K562 (cell line): ENCODE measurements around the gene SOX4. TPM values are rescaled to one million over a fixed set of nuclear protein-coding genes. Genes with fewer than 3 reads are reported as not detected.

ENCODE experiments used
- ATAC-seq: fragments of 200-7000 bp; cut with Tn5 transposase; 3 replicates; pipeline ENCODE4 v1.9.1; 2020; ENCODE audit warnings: moderate library complexity
- BruUV-seq: library from RNA; stranded (reverse); fragments of 400-500 nt; replicated peaks from 2 replicates; lab custom pipeline; 2021; lab: Mats Ljungman, UMichigan
- CTCF ChIA-PET: fragments of 300-600 bp; formaldehyde crosslinking; extraction: SDS; loops from one replicate; lab custom pipeline; 2021; ENCODE audit warnings: low intra/inter-chr PET ratio; lab: Yijun Ruan, JAX
- POLR2A ChIA-PET: fragments of 300-600, 350-650 bp; sonication (Branson Sonifier 250); formaldehyde crosslinking; extraction: SDS; loops from one replicate; lab custom pipeline; 2021; ENCODE audit warnings: antibody characterized with exemption, inconsistent platforms; lab: Yijun Ruan, JAX
- DNase-seq, 4 experiments: peaks; one replicate each; pipeline versions ENCODE4 v3.0.0 to v3.0.0-alpha.2; 2011 to 2018; ENCODE audit warnings: low spot score in 3 of 4, mixed read lengths in 3 of 4; ENCODE audit errors: extremely low read depth in 1 of 4
- FAIRE-seq: peaks from 2 replicates; lab custom pipeline; 2011; peaks lifted over from hg19 to GRCh38; lab: Jason Lieb, UNC
- H2AFZ ChIP-seq: 2 replicates; pipeline ENCODE4 v1.6.0; 2011; ENCODE audit warnings: low read depth, low read length, control low read depth, inconsistent platforms
- H3K27ac ChIP-seq: fragments of 200-600 bp; 3 replicates; pipeline ENCODE4 v1.8.0; 2011; ENCODE audit warnings: low read depth, mild to moderate bottlenecking, control low read depth, inconsistent platforms, low read length, moderate library complexity, mixed read lengths; ENCODE audit errors: extremely low read depth
- H3K27me3 ChIP-seq, 2 experiments: fragments of 300-600 bp in 1 of 2; 2 replicates in 1 of 2; 3 replicates in 1 of 2; pipeline versions ENCODE4 v1.6.0 to v1.8.0; 2011; ENCODE audit warnings: inconsistent platforms in 2 of 2, low read length in 2 of 2, mild to moderate bottlenecking in 1 of 2, mixed read lengths in 1 of 2, moderate library complexity in 1 of 2; ENCODE audit not compliant: control insufficient read depth in 2 of 2, insufficient read depth in 2 of 2
- H3K36me3 ChIP-seq: fragments of 300-600 bp; 3 replicates; pipeline ENCODE4 v1.8.0; 2011; ENCODE audit warnings: mild to moderate bottlenecking, low read length, inconsistent platforms; ENCODE audit not compliant: control insufficient read depth, insufficient read depth
- H3K4me1 ChIP-seq, 2 experiments: fragments of 200-600 bp in 1 of 2; replicated peaks in 1 of 2; 2 replicates in 1 of 2; 3 replicates in 1 of 2; pipeline versions ENCODE4 v1.5.1 to v1.8.0; 2011; ENCODE audit warnings: inconsistent platforms in 2 of 2, low read length in 2 of 2, mild to moderate bottlenecking in 1 of 2, mixed read lengths in 1 of 2, moderate library complexity in 1 of 2; ENCODE audit not compliant: control insufficient read depth in 2 of 2, insufficient read depth in 2 of 2
- H3K4me2 ChIP-seq: 2 replicates; pipeline ENCODE4 v1.6.1; 2011; ENCODE audit warnings: low read length, control low read depth, inconsistent platforms, mixed read lengths; ENCODE audit not compliant: insufficient read depth
- H3K4me3 ChIP-seq: fragments of 200-600 bp; sonication (generic), shearing (Covaris generic); 2 replicates; pipeline ENCODE4 v1.5.1; 2016; ENCODE audit warnings: control low read depth, inconsistent platforms
- H3K79me2 ChIP-seq: fragments of 200-600 bp; 3 replicates; pipeline ENCODE4 v1.8.0; 2011; ENCODE audit warnings: low read length, inconsistent platforms; ENCODE audit not compliant: control insufficient read depth, insufficient read depth
- H3K9ac ChIP-seq, 2 experiments: 2 replicates each; pipeline versions ENCODE4 v1.6.0 to v1.6.1; 2011; ENCODE audit warnings: low read depth in 2 of 2, low read length in 2 of 2, control low read depth in 1 of 2, inconsistent platforms in 1 of 2, mild to moderate bottlenecking in 1 of 2, mixed read lengths in 1 of 2; ENCODE audit not compliant: insufficient read depth in 1 of 2
- H3K9me1 ChIP-seq: one replicate; pipeline ENCODE4 v1.6.0; 2011; ENCODE audit warnings: inconsistent platforms, mild to moderate bottlenecking, low read length, moderate library complexity; ENCODE audit not compliant: control insufficient read depth, insufficient read depth
- H3K9me3 ChIP-seq: replicated peaks from 2 replicates; pipeline ENCODE4 v1.5.1; 2011; ENCODE audit warnings: low read depth, low read length, inconsistent platforms; ENCODE audit not compliant: control insufficient read depth, insufficient read depth
- H4K20me1 ChIP-seq: replicated peaks from 2 replicates; pipeline ENCODE4 v1.6.1; 2011; ENCODE audit warnings: low read length, inconsistent platforms, mixed read lengths; ENCODE audit not compliant: control insufficient read depth, insufficient read depth
- HNRNPUL1 ChIP-seq: fragments of 200-400 bp; formaldehyde crosslinking; IDR thresholded peaks from 2 replicates; pipeline ENCODE4 v1.6.1; 2017; ENCODE audit warnings: low read length
- PTRF ChIP-seq: fragments of 450-650 bp; IDR thresholded peaks from 2 replicates; pipeline ENCODE4 v1.6.1; 2016; ENCODE audit warnings: mild to moderate bottlenecking, missing genetic modification characterization, missing compliant biosample characterization
- PTTG1 ChIP-seq: fragments of 450-650 bp; IDR thresholded peaks from 2 replicates; pipeline ENCODE4 v1.6.1; 2016; ENCODE audit warnings: low read depth, mild to moderate bottlenecking, missing genetic modification characterization, missing compliant biosample characterization
- TCF7 ChIP-seq: sonication (generic); IDR thresholded peaks from 2 replicates; pipeline ENCODE4 v1.6.1; 2016; ENCODE audit warnings: antibody characterized with exemption, borderline replicate concordance
- ZNF436 ChIP-seq: fragments of 250-450, 450-650 bp; sonication (Bioruptor Pico); formaldehyde crosslinking; IDR thresholded peaks from 2 replicates; pipeline ENCODE4 v1.7.0; 2020; ENCODE audit warnings: mild to moderate bottlenecking
- WGBS: fragments of 100-300 bp; shearing (Covaris generic); methylation state at CpG from one replicate; pipeline ENCODE4 v1.1.6; 2016; ENCODE audit warnings: low coverage, mixed read lengths; ENCODE audit not compliant: insufficient coverage; ENCODE audit errors: missing lambda C conversion rate; 5-methylcytosine and 5-hydroxymethylcytosine counted together
- in situ Hi-C: fragments of 300-500 bp; cut with MboI; formaldehyde crosslinking; loops from 4 replicates; pipeline ENCODE4 v1.15.0; 2018; ENCODE audit warnings: inconsistent platforms, mixed read lengths
- intact Hi-C: fragments of 100-400 bp; cut with micrococcal nuclease; formaldehyde crosslinking; loops from 2 replicates; pipeline ENCODE4 v1.14.2; 2022
- polyA plus RNA-seq, 8 experiments: library from polyadenylated mRNA; depleted of rRNA in 4 of 8; stranded (reverse) in 5 of 8; unstranded in 3 of 8; fragments of >200 nt; fragmentation: Nextera tagmentation in 2 of 8; fragmentation: Illumina TruSeq in 1 of 8; extraction: Ambion mirVana in 2 of 8; extraction: Trizol in 1 of 8; gene quantifications; 2 replicates each; pipeline versions ENCODE4 v1.2.1 to v1.2.3, GENCODE V29; 2011 to 2014; ENCODE audit warnings: inconsistent platforms in 1 of 8, missing spikeins in 1 of 8
- total RNA-seq, 7 experiments: library from RNA; depleted of rRNA in 6 of 7; stranded (reverse); fragments of >200 nt in 6 of 7; fragmentation: Illumina TruSeq in 2 of 7; extraction: Trizol in 2 of 7; gene quantifications; 2 replicates each; pipeline versions ENCODE4 v1.2.1 to v1.2.3, GENCODE V29; 2011 to 2021; ENCODE audit warnings: low replicate concordance in 1 of 7
- TF ChIP-seq, protein P1 (sequence below), 3 experiments: fragments of 200-800 bp in 1 of 3; sonication (Bioruptor generic) in 1 of 3; sonication (generic) in 1 of 3; formaldehyde crosslinking in 1 of 3; IDR thresholded peaks; 2 replicates each; pipeline versions ENCODE4 v1.6.1 to v1.8.0; 2016 to 2022; ENCODE audit warnings: mild to moderate bottlenecking in 2 of 3, missing compliant biosample characterization in 2 of 3, missing genetic modification characterization in 2 of 3, missing genetic modification reagents in 1 of 3
- TF ChIP-seq, protein P2 (sequence below): sonication (generic); formaldehyde crosslinking; IDR thresholded peaks from 2 replicates; pipeline ENCODE4 v1.8.0; 2022; ENCODE audit warnings: mild to moderate bottlenecking, missing genetic modification reagents
- TF ChIP-seq, protein P3 (sequence below): fragments of 450-650 bp; IDR thresholded peaks from 2 replicates; pipeline ENCODE4 v1.6.1; 2016; ENCODE audit warnings: mild to moderate bottlenecking, moderate library complexity

The SOX4 gene
- total and polyA plus RNA-seq, 9 of the 15 experiments (the other 6 are each of a cell fraction or from before 2014, with no cell fraction given) = 0.03 to 0.29 (median 0.04) TPM

DNA sequence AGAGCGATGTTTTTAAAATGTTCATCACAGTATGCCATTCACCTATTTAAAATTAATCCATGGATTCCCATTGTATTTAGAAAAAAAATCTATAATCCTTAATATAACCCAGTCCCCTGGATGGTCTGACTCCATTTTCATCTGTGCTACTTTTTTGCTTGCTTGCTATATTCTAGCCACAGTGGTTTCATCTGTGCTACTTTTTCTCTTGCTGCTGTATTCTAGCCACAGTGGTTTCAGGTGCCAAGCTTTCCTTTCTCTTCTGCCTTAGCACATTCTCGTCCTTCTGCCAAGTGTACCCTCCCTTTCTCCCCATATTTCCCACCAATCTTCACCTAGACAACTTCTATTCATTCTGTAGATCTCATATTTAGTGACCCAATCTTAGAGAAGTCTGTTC, 33.3 kb upstream of the SOX4 start:
- Histone ChIP-seq H3K4me3 (no peak overlapping the region), H3K9me3 (no peaks in the 10 kb centered on the region), H3K9me1 (no peaks in the 10 kb centered on the region), H3K27ac (no peak overlapping the region), H3K79me2 (no peaks in the 10 kb centered on the region), H3K4me2 (no peak overlapping the region), H3K36me3 (no peaks in the 10 kb centered on the region), H4K20me1 (no peaks in the 10 kb centered on the region), H3K9ac (no peak overlapping the region), H3K4me1 (no peaks in the 10 kb centered on the region), H3K27me3 (no peaks in the 10 kb centered on the region), H2AFZ (no peak overlapping the region)
- intact Hi-C loops (no loop called here), in situ Hi-C loops (no loop called here)
- 0% methylated on average over 2 of the region's 2 CpGs for WGBS
- DNase-seq (no peak), FAIRE-seq (no peak), ATAC-seq (no peak)
- ChIA-PET CTCF (no interaction called here), POLR2A (no interaction called here)
- BruUV-seq = no TSS peak
- no peak for TF ChIP-seq PTTG1 (tag)
- TF ChIP-seq, protein P1, sequence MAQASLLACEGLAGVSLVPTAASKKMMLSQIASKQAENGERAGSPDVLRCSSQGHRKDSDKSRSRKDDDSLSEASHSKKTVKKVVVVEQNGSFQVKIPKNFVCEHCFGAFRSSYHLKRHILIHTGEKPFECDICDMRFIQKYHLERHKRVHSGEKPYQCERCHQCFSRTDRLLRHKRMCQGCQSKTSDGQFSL (CRISPR knock-in tag; IDR thresholded peaks at IDR 0.05) = no peak
- TF ChIP-seq, protein P1 (tag; IDR thresholded peaks at IDR 0.05) = no peak
- TF ChIP-seq HNRNPUL1 = no peak
- TF ChIP-seq, protein P2, sequence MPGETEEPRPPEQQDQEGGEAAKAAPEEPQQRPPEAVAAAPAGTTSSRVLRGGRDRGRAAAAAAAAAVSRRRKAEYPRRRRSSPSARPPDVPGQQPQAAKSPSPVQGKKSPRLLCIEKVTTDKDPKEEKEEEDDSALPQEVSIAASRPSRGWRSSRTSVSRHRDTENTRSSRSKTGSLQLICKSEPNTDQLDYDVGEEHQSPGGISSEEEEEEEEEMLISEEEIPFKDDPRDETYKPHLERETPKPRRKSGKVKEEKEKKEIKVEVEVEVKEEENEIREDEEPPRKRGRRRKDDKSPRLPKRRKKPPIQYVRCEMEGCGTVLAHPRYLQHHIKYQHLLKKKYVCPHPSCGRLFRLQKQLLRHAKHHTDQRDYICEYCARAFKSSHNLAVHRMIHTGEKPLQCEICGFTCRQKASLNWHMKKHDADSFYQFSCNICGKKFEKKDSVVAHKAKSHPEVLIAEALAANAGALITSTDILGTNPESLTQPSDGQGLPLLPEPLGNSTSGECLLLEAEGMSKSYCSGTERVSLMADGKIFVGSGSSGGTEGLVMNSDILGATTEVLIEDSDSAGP (CRISPR knock-in tag) = no peak
- no peak for TF ChIP-seq TCF7
- TF ChIP-seq ZNF436 = no peak
- TF ChIP-seq, protein P3, sequence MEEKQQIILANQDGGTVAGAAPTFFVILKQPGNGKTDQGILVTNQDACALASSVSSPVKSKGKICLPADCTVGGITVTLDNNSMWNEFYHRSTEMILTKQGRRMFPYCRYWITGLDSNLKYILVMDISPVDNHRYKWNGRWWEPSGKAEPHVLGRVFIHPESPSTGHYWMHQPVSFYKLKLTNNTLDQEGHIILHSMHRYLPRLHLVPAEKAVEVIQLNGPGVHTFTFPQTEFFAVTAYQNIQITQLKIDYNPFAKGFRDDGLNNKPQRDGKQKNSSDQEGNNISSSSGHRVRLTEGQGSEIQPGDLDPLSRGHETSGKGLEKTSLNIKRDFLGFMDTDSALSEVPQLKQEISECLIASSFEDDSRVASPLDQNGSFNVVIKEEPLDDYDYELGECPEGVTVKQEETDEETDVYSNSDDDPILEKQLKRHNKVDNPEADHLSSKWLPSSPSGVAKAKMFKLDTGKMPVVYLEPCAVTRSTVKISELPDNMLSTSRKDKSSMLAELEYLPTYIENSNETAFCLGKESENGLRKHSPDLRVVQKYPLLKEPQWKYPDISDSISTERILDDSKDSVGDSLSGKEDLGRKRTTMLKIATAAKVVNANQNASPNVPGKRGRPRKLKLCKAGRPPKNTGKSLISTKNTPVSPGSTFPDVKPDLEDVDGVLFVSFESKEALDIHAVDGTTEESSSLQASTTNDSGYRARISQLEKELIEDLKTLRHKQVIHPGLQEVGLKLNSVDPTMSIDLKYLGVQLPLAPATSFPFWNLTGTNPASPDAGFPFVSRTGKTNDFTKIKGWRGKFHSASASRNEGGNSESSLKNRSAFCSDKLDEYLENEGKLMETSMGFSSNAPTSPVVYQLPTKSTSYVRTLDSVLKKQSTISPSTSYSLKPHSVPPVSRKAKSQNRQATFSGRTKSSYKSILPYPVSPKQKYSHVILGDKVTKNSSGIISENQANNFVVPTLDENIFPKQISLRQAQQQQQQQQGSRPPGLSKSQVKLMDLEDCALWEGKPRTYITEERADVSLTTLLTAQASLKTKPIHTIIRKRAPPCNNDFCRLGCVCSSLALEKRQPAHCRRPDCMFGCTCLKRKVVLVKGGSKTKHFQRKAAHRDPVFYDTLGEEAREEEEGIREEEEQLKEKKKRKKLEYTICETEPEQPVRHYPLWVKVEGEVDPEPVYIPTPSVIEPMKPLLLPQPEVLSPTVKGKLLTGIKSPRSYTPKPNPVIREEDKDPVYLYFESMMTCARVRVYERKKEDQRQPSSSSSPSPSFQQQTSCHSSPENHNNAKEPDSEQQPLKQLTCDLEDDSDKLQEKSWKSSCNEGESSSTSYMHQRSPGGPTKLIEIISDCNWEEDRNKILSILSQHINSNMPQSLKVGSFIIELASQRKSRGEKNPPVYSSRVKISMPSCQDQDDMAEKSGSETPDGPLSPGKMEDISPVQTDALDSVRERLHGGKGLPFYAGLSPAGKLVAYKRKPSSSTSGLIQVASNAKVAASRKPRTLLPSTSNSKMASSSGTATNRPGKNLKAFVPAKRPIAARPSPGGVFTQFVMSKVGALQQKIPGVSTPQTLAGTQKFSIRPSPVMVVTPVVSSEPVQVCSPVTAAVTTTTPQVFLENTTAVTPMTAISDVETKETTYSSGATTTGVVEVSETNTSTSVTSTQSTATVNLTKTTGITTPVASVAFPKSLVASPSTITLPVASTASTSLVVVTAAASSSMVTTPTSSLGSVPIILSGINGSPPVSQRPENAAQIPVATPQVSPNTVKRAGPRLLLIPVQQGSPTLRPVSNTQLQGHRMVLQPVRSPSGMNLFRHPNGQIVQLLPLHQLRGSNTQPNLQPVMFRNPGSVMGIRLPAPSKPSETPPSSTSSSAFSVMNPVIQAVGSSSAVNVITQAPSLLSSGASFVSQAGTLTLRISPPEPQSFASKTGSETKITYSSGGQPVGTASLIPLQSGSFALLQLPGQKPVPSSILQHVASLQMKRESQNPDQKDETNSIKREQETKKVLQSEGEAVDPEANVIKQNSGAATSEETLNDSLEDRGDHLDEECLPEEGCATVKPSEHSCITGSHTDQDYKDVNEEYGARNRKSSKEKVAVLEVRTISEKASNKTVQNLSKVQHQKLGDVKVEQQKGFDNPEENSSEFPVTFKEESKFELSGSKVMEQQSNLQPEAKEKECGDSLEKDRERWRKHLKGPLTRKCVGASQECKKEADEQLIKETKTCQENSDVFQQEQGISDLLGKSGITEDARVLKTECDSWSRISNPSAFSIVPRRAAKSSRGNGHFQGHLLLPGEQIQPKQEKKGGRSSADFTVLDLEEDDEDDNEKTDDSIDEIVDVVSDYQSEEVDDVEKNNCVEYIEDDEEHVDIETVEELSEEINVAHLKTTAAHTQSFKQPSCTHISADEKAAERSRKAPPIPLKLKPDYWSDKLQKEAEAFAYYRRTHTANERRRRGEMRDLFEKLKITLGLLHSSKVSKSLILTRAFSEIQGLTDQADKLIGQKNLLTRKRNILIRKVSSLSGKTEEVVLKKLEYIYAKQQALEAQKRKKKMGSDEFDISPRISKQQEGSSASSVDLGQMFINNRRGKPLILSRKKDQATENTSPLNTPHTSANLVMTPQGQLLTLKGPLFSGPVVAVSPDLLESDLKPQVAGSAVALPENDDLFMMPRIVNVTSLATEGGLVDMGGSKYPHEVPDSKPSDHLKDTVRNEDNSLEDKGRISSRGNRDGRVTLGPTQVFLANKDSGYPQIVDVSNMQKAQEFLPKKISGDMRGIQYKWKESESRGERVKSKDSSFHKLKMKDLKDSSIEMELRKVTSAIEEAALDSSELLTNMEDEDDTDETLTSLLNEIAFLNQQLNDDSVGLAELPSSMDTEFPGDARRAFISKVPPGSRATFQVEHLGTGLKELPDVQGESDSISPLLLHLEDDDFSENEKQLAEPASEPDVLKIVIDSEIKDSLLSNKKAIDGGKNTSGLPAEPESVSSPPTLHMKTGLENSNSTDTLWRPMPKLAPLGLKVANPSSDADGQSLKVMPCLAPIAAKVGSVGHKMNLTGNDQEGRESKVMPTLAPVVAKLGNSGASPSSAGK = no peak
- no peak for TF ChIP-seq PTRF
